ENCODE results near the gene SLC17A7.

GRCh38 chr19:49470615-49470978, 29.3 kb upstream of the SLC17A7 start:
- TF ChIP-seq FOSL1 (IDR thresholded peaks at IDR 0.05; ENCODE audit: insufficient read depth, low read depth, low read length) (no peak), GABPA (IDR thresholded peaks at IDR 0.05; ENCODE audit: borderline replicate concordance, insufficient read depth, low read length) (no peak), CBX5 (IDR thresholded peaks at IDR 0.05; ENCODE audit: low read depth, low read length) (no peak), RBBP5 (IDR thresholded peaks at IDR 0.05; ENCODE audit: borderline replicate concordance, low read depth, low read length) (no peak), RFX5 (IDR thresholded peaks at IDR 0.05; ENCODE audit: borderline replicate concordance, low read depth, low read length) (no peak), YY1 (IDR thresholded peaks at IDR 0.05; ENCODE audit: low read depth, low read length) (no peak), SRF (IDR thresholded peaks at IDR 0.05; ENCODE audit: low read depth, low read length) (no peak), EP300 (IDR thresholded peaks at IDR 0.05; ENCODE audit: borderline replicate concordance in 1 of 2, low read depth in 2 of 2, low read length in 2 of 2) (no peak), PHF8 (conservative IDR thresholded peaks at IDR 0.05; ENCODE audit: low read depth, low read length) (no peak), POLR2A (IDR thresholded peaks at IDR 0.05; ENCODE audit: control extremely low read depth in 1 of 2, low read depth in 2 of 2, low read length in 2 of 2) (no peak), CTCF (IDR thresholded peaks at IDR 0.05; ENCODE audit: control extremely low read depth in 1 of 3, insufficient read depth in 1 of 3, low read depth in 1 of 3, low read length in 3 of 3) (no peak), SIN3A (conservative IDR thresholded peaks at IDR 0.05 in 1 of 2, IDR thresholded peaks at IDR 0.05 in 1 of 2; ENCODE audit: low read depth in 1 of 2, low read length in 2 of 2) (no peak)
